HG02981 (cell line): ENCODE measurements around the gene ZNF613.
"Not testable (repeated sequence)": the region's sequence is repeated elsewhere in the genome, so short reads cannot be mapped to it uniquely, and the experiment has no call there.

Experiments used
- ATAC-seq: cut with Tn5 transposase; IDR thresholded peaks from one replicate; pipeline ENCODE4 v1.9.1; 2021; ENCODE audit warnings: mild to moderate bottlenecking, moderate library complexity; ENCODE audit not compliant: unreplicated experiment

The ZNF613 gene

DNA sequence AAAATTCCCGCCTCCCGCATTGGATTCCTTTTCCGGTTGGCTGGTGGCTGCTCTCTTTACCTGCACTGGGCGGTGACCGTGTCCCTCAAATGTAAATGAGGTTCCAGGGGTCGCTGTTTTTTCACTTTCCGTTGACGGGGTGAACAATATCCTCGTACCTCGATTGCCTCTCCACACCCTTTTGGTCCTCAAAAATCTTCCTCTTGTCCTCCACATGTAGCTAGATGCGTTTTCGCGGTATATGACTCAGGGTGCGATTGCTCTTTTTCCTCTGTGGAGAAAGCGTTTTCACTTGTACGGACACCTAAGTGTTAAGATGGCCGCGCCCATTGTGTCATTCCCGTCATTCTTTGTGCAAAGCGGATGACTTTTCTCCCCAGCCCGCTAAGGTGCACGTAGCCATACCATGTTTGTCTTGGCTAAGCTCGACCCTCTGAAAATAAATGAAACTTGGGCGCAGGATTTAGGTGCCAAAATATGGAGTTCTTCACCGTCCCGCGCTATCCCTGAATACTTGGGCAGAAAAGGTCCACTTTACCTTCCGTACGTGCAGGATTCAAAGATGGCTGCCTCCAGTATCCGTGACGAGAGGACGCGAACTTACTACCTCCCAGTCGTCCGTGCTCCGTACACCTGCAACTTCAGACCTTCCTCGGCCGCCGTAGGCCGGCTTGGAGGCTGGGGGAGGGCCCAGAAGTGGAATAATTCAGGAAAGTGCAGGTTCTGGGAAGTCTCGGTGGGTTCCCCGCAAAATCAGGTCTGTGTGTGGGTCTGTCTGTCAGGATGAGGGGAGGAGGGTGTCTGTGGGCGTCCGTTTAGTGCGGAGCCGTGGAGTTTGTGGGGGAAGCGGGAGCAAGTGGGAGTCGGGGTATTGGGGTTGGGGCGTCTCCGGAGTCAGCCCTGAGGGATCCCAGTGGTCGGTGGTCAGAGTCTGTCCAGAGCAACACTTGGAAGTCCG is at the start of gene ZNF613:
Gene ZNF613 (plus strand): TSS at position 689 of the 958 bp plus-strand sequence. CDS start 8,749 bp downstream, outside the sequence.
- ATAC-seq, result peak; percentile 68

DNA sequence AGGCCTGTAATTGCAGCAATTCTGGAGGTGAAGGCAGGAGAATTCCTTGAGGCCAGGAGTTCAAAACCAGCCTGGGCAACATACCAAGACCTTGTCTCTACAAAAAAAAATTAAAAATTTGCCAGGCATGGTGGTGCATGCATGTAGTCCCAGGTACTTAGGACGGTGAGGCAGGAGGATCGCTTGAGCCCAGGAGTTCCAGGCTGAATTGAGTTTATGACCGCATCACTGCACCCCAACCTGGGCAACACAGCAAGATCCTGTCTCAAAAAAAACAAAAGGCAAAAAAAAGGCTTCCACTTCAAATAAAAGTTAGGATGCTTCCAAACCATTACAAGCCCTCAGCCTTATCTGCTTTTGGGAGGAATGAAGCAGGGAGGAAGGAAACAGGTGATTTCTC is 44.8 kb upstream of the ZNF613 start:
- no peak for ATAC-seq

DNA sequence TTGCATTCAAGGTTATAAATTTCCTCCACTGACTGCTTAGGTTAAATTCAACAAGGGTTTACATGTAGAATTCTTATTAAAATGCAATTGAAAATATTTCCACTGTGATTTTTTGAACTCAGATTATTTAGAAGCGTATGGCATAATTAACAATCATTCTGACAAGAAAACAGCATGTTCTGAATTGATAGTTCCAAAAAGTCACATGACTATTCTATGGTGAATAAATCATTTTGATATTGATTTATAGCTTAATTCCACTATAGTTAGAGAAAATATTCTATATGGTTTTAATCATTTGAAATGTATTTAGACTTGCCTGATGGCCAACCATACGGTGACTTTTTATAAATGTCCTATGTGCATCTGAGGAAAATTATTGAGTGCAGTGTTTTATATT is 42.6 kb upstream of the ZNF613 start:
- ATAC-seq, result no peak

DNA sequence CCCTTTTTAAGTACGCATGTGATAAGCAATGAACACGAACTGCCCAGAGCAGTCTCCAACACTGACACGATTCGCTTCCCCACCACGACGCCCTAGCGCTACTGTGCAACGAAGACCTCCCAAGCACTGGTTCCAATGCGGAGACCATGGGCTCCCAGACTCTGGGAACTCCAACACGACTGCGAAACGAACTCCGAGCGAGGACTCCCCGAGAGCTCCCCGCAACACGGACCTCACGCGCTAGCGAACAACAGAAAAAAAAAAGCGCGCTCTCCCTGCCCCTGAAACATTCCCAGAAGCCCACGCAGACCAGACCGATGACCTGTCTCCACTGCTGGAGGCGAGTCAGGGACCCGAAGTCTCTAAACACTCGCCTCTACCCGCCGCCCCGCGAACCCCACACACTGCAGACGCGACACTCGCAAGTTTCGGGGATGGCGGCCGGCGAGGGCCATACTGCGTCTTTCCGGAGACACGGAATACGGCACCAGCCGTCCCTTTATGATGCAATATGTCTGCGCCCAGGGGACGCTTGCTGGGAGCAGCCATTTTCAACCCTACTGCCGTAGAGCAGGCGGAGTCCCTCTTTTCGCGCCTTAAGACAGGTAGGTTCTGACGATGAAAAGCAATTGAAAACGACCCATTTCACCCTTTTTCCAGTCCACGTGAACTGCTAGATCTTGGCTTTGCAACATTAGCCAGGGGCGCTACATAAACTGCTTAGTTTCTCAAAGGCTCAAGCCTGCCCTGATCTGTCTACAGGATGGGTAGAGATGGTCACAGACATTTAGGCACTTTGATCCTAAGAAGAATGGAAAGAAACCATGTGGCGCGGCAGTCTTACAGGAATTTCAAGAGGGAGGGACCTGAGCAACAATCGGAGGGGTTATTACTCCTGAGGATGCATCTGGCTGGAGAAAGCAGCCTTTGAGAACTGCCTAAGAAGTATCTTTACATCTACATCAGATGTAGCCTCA is 39.5 kb upstream of the ZNF613 start, which contains the start of gene ZNF577:
Gene ZNF577 (minus strand): TSS at position 430 of the 977 bp plus-strand sequence. CDS start 7,569 bp downstream, outside the sequence.
- ATAC-seq, result no peak

DNA sequence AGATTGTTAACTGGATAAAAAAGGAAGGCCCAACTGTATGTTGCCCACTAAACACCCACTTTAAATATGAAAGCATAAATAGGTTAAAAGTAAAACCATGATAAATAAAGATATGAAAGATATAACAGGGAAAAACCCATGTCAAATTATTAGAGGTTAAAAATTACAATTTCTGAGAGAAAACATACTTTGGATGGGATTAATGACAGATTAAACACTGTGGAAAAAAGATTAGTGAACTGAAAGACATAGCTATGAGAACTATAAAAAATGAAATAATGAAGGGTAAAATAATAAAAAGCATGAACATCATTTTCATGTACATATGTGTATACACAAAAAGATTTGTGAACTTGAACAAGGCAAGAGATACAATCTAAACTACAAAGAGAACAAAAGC is 37.3 kb upstream of the ZNF613 start:
- no peak for ATAC-seq

DNA sequence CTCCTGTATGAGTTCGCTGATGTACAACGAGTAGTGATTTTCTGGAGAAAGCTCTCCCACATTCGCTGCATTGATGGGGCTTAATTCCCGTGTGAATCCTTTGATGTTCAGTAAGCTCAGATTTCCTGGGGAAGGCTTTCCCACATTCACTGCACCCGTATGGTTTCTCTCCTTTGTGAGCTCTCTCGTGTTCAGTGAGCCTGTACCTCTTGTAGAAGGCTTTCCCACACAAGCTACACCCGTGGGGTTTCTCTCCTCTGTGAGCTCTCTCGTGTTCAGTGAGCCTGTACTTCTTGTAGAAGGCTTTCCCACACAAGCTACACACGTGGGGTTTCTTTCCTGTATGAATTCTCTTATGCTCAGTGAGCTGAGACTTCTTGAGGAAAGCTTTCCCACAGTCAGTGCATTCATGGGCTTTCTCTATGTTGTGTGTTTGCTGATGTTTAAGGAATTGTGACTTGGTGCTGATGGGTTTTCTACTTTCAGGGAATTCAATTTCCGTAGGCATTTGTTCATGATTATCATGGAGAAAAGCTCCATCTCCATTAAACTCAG is 36.0 kb upstream of the ZNF613 start:
- no peak for ATAC-seq

DNA sequence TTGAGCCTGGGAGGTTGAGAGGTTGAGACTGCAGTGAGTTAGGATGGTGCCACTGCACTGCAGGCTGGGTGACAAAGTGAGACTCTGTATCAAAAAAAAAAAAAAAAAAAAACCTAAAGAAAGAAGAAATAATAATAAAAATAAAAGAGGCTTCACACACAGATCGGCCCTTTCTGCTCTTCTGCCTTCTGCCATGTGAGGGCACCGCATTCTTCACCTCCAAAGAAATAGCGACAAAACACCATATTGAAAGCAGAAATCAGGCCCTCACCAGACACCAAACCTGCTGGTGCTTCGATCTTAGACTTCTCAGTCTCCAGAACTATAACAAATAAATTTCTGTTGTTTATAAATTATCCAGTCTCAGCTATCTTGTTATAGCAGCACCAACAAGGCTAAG is 25.4 kb upstream of the ZNF613 start:
- ATAC-seq, result no peak

DNA sequence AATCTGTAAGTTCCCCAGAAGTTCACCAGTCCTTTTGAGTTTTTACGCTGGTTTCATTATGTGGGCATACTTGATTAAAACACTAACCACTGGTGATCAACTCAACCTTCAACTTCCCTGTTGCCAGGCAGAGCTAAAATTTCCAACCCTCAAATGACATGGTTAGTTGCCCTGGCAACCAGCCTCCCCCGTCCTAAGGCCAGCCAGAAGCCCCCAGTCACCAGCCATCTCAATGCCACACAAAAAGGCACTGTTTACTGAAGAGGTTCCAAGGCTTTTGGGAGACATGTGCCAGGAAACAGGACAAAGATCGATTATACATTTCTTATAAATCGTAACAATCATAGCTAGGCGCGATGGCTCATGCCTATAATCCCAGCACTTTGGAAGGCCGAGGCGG is 24.1 kb upstream of the ZNF613 start:
- no peak for ATAC-seq

DNA sequence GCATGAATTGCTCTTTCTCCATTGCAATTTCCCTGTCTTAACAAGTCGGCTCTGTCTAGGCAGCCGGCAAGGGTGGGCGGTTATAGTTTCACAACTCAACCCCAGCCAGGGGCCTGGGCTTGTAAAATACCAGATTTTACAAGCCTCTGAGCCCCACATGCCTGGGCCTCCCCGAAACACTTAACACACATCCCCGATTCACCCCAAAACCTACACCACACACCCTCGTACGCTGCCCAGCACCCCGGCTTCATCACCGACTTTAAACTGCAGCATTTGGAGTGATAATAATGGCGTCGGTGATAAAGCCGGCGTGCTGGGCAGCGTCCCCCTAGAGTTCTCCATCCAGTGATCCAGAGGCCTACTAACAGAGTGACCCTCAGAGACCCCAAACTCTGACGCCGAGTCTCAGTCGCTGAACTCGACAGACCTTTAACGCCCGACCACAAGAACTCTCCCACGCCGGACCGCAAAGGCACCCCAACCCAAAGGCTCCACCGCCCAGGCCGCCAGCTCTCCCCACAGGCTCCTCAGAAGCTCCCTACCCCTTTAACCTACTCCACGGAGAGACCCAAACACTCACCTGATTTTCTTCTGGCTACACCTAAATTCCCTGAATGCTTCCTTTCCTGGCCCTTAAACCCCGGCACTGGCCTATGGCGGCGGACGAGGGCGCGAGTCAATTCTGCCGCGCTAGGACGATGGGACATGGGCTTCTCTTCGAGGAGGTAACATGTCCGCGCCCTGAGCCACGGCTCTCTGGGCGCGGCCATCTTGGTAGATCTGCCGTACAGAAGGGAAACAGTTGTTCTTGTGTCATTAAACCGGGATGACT is 22.7 kb upstream of the ZNF613 start, which contains the start of gene ZNF649:
Gene ZNF649 (minus strand): TSS at position 687 of the 835 bp plus-strand sequence. CDS start 4,910 bp downstream, outside the sequence.
- peak; percentile 72 for ATAC-seq

DNA sequence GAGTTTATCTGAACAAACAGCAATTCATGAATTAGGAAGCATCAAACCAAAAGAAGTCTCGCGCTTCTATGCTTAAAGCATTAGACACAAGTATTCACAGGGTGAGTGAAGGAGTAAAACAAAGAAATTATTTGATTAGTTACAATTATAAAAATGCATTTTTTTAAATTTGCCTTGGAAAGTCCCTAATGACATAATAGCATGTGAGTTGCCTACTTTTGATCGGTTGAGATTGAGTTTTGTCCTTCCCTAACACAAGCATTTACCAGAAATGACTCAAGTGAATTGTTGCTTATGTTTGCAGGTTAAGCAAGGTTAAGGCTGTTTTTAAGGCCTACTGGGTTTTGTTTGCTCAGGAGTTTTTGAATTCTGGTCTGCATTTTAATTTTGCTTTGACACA is 22.1 kb upstream of the ZNF613 start:
- no peak for ATAC-seq

DNA sequence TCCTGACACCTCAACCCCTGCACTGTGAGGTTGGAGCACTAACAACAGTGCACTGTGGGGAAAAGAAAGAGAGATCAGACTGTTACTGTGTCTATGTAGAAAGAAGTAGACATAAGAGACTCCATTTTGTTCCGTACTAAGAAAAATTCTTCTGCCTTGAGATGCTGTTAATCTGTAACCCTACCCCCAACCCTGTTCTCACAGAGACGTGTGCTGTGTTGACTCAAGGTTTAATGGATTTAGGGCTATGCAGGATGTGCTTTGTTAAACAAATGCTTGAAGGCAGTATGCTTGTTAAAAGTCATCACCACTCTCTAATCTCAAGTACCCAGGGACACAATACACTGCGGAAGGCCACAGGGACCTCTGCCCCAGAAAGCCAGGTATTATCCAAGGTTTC is 21.6 kb upstream of the ZNF613 start:
- ATAC-seq, result not testable (repeated sequence)

DNA sequence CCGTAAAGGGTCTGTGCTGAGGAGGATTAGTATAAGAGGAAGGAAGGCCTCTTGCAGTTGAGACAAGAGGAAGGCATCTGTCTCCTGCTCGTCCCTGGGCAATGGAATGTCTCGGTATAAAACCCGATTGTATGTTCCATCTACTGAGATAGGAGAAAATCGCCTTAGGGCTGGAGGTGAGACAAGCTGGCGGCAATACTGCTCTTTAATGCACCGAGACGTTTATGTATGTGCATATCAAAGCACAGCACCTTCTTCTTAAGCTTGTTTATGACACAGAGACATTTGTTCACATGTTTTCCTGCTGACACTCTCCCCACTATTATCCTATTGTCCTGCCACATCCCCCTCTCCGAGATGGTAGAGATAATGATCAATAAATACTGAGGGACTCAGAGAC is 21.2 kb upstream of the ZNF613 start:
- ATAC-seq, result not testable (repeated sequence)

DNA sequence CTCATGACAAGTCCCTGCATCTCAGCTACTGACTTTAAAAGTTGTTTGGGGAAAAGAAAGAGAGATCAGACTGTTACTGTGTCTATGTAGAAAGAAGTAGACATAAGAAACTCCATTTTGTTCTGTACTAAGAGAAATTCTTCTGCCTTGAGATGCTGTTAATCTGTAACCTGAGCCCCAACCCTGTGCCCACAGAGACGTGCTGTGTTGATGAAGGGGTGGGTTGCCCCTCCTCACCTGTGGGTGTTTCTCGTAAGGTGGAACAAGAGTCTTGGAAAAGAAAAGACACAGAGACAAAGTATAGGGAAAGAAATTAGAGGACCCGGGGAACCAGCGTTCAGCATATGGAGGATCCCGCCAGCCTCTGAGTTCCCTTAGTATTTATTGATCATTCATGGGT is 19.3 kb upstream of the ZNF613 start:
- ATAC-seq, result not testable (repeated sequence)

DNA sequence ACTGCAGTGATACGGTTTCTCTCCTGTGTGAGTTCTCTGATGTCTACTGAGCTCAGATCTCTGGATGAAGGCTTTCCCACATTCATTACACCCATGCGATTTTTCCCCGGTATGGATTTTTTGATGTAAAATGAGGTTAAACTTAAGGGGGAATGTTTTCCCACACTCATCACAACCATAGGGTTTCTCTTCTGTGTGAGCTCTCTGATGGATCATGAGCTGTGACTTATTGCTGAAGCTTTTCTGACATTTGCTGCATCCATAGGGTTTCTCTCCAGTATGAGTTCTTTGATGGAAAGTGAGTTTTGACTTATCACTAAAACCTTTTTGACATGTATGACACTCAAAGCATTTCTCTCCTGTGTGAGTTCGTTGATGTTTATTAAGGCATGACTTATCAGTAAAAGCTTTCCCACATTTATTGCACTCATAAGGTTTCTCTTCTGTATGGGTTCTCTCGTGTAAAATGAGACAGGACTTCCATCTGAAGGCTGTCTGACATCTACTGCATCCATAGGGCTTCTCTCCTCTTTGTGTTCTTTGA is 11.9 kb upstream of the ZNF613 start:
- ATAC-seq, result no peak

DNA sequence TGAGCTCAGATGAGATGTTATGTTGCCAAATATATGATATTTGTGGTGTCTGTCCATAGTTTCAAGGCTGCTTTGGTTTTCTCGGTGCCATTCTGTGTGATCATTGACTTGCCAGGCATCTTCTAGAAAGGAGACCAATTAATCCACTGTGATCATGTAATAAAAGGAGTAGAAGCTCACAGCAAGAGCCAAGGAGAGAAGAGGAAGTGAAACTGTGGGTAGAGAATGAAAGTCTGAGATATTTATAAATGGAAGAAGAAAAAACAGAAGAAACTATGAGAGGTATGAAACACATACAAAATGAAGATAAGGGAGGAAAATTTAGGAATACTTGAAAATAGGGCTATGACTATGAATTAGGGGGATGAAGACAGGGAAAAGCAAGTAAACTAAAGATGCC is 11.1 kb upstream of the ZNF613 start:
- ATAC-seq, result no peak

DNA sequence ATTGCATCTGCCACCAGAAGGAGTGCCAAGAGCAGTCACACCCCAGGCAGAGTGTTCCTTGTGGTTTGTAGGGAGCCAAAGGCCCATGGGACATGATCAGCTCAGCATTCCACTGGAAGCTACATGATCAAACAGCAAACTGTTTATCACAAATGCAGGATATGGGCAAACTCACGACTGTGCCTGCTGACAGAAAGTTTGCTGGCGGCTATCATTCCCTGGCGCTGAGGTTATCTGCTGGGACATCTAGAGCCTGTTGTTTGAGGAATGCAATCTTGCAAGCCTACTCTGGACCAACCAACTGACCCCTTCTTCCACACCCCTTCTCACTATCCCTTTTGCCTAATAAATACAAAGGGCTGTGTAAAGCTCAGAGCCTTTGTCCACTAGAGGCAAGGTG is 7.7 kb upstream of the ZNF613 start:
- no peak for ATAC-seq

DNA sequence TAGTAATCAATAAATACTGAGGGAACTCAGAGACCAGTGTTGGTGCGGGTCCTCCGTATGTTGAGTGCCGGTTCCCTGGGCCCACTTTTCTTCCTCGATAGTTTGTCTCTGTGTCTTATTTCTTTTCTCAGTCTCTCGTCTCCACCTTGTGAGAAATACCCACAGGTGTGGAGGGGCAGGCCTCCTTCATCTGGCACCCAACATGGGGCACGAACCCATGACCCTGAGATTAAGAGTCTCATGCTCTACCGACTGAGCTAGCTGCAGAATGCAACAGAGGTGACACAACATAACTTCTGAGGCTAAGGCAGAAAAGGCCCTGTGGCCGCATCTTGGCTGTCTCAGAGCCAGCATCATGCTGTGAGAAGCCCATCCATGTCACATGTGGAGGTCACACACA is 5.3 kb upstream of the ZNF613 start:
- no peak for ATAC-seq

DNA sequence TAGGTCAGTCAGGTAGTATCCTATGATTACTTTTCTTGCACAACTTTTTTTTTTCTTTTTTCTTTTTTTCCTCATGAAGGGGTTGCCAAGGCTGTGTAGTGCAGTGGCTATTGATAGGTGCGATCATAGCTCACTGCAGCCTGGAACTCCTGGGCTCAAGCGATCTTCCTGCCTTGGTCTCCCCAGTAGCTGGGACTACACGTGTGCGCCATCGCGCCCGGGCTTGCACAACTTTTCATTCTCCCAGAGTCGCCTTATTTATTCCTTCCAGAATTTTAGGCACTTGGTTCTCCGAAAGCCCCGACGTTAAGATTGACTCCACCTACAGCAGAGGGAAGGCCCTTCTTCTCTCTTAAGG is 867 bp upstream of the ZNF613 start:
- no peak for ATAC-seq

DNA sequence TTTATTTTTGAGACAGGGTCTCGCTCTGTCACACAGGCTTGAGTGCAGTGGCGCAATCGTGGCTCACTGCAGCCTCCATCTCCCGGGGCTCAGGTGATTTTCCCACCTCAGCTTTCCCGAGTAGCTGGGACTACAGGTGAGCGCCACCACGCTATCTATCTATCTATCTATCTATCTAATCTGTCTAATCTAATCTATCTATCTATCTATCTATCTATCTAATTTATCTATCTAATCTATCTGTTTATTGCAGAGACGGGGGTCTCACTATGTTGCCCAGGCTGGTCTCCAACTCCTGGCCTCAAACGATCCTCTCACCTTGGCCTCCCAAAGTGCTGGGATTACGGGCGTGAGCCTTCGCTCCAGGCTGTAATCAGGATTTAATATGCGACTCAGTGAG is 587 bp downstream of the ZNF613 start:
- ATAC-seq, result no peak

DNA sequence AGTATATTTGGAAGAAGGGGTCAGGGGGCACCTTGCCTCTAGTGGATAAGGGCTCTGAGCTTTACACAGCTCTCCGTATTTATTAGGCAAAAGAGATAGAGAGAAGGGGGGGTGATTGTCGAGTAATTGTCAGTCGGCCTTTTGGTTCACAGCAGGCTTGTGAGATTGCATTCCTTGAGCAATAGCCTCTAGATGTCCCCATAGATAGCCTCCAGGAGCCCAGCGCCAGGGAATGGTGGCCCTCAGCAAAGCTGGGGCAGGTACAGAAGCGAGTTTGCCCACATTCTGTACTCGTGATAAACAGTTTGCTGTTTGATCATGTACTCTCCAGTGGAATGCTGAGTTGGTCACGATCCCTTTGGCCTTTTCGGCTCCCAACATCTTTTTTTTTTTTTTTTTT is 4.6 kb downstream of the ZNF613 start:
- ATAC-seq, result no peak
